ENCODE measurements around the gene SH3GL3. TPM values are rescaled to one million over a fixed set of nuclear protein-coding genes. Genes with fewer than 3 reads are reported as not detected.

Gene SH3GL3
- total and polyA plus RNA-seq, 2 of the 4 experiments (the other 2 are of a cell fraction): not detected

GRCh38 chr15:83612898-83613635 is 165.9 kb downstream of the SH3GL3 start:
- H3K56ac ChIP-seq (ENCODE audit: extremely low read depth, insufficient read depth, low read length): no peak overlapping the region
- intact Hi-C loops (cut with micrococcal nuclease) (no loop called here), dilution Hi-C loops (cut with HindIII; ENCODE audit: low sequenced_read_pairs, unreplicated experiment) (no loop called here), in situ Hi-C loops (cut with MboI; ENCODE audit: low sequenced_read_pairs) (no loop called here)
- H3K18ac ChIP-seq (ENCODE audit: low read depth, low read length): no peak overlapping the region
- ATAC-seq (ENCODE audit: low read depth) (no peak), DNase-seq (no peak)
- BruUV-seq (replicated peaks): no TSS peak
- no peaks in the 10 kb centered on the region for H3K79me1 ChIP-seq (ENCODE audit: low read depth in 1 of 2, low read length in 2 of 2)
- H2AK9ac ChIP-seq (replicated peaks; ENCODE audit: low read depth, low read length, poor library complexity): no peak overlapping the region
- no peak overlapping the region for H2BK15ac ChIP-seq (ENCODE audit: low read depth, low read length)
- no peak overlapping the region for H2BK20ac ChIP-seq (ENCODE audit: low read depth, low read length)
- H2BK120ac ChIP-seq (ENCODE audit: low read depth, low read length): no peak overlapping the region
- CTCF ChIA-PET: no interaction called here
- H4K20me1 ChIP-seq (ENCODE audit: insufficient read depth, low read length): no peaks in the 10 kb centered on the region
- no peaks in the 10 kb centered on the region for H3K36me3 ChIP-seq (ENCODE audit: control insufficient read depth, insufficient read depth, low read length)
- H2AK5ac ChIP-seq (ENCODE audit: low read depth, low read length): no peak overlapping the region
- H3K27me3 ChIP-seq (ENCODE audit: control insufficient read depth, insufficient read depth, low read length): no peaks in the 10 kb centered on the region
- no peaks in the 10 kb centered on the region for H3K9me1 ChIP-seq (ENCODE audit: insufficient read depth, low read length)
- H3K4me1 ChIP-seq (ENCODE audit: control insufficient read depth, insufficient read depth, low read length): no peaks in the 10 kb centered on the region
- H3K4me3 ChIP-seq (ENCODE audit: insufficient read depth, low read depth, low read length): no peak overlapping the region
- H2AFZ ChIP-seq (replicated peaks; ENCODE audit: low read length, poor library complexity): no peak overlapping the region
- H4K5ac ChIP-seq (ENCODE audit: low read depth, low read length): no peak overlapping the region
- H3K23ac ChIP-seq (ENCODE audit: low read depth, low read length): no peak overlapping the region
- TF ChIP-seq ELK1 (IDR thresholded peaks at IDR 0.05; ENCODE audit: borderline replicate concordance, low read depth, low read length): no peak
- TF ChIP-seq NFE2L2 (IDR thresholded peaks at IDR 0.05; ENCODE audit: low read depth, low read length): no peak
- TF ChIP-seq FOS (IDR thresholded peaks at IDR 0.05; ENCODE audit: low read depth, low read length): no peak
- TF ChIP-seq CEBPB (IDR thresholded peaks at IDR 0.05; ENCODE audit: low read depth, low read length): no peak
- TF ChIP-seq MXI1 (IDR thresholded peaks at IDR 0.05; ENCODE audit: borderline replicate concordance, low read depth, low read length): no peak
- TF ChIP-seq MAZ (IDR thresholded peaks at IDR 0.05; ENCODE audit: borderline replicate concordance, low read depth, low read length): no peak
- TF ChIP-seq CTCF (conservative IDR thresholded peaks at IDR 0.05; ENCODE audit: low read depth, low read length): no peak
- TF ChIP-seq CHD1 (IDR thresholded peaks at IDR 0.05; ENCODE audit: low read depth, low read length): no peak
- no peak for TF ChIP-seq RFX5 (IDR thresholded peaks at IDR 0.05; ENCODE audit: low read depth, low read length)
- no peak for TF ChIP-seq RAD21 (IDR thresholded peaks at IDR 0.05; ENCODE audit: low read length)
- no peak overlapping the region for H4K8ac ChIP-seq (ENCODE audit: low read depth in 2 of 2, low read length in 2 of 2)
- POLR2A ChIA-PET (ENCODE audit: unreplicated experiment): no interaction called here
- H2BK5ac ChIP-seq (ENCODE audit: low read depth, low read length, poor library complexity, severe bottlenecking): no peak overlapping the region
- no peak overlapping the region for H3K4ac ChIP-seq (ENCODE audit: low read depth, low read length)
- H3K4me2 ChIP-seq (ENCODE audit: low read depth, low read length): no peak overlapping the region
- peaks cover 7% of the 10 kb centered on the region; the same call in 1 of the 2 replicates for H3K9me3 ChIP-seq (ENCODE audit: control insufficient read depth, insufficient read depth, low read length)
- no peak overlapping the region for H3K14ac ChIP-seq (replicated peaks; ENCODE audit: low read depth, low read length)
- H4K91ac ChIP-seq (ENCODE audit: insufficient read depth, low read depth, low read length): no peak overlapping the region
- H3K27ac ChIP-seq (ENCODE audit: insufficient read depth, low read length): no peak overlapping the region
- no peak overlapping the region for H3K9ac ChIP-seq (ENCODE audit: low read depth, low read length)
- WGBS, 2 experiments (ENCODE audit: extremely low coverage in 2 of 2, insufficient read length in 1 of 2): 78% methylated on average over 2 of the region's 2 CpGs; no CpG with 5 or more reads in 1 of the 2 experiments
